Measurements from ENCODE around the gene CHCHD4. TPM values are rescaled to one million over a fixed set of nuclear protein-coding genes. Genes with fewer than 3 reads are reported as not detected.

CHCHD4 gene
- total RNA-seq, 4 donors from 2014 or later, result 15.1 to 20.2 (median 16.0) TPM

- Histone ChIP-seq H3K4me1 (no peaks in the 10 kb centered on the region), H3K27ac (no peak overlapping the region), H3K9me3 (no peaks in the 10 kb centered on the region), H3K36me3 (peaks cover 73 to 85% of the 10 kb centered on the region in 2 donors), H3K27me3 (no peaks in the 10 kb centered on the region), H3K4me3 (replicated peaks in 1 of 3) (no peak overlapping the region)
- TF ChIP-seq POLR2A (IDR thresholded peaks at IDR 0.05), result no peak
- TF ChIP-seq, protein P1, sequence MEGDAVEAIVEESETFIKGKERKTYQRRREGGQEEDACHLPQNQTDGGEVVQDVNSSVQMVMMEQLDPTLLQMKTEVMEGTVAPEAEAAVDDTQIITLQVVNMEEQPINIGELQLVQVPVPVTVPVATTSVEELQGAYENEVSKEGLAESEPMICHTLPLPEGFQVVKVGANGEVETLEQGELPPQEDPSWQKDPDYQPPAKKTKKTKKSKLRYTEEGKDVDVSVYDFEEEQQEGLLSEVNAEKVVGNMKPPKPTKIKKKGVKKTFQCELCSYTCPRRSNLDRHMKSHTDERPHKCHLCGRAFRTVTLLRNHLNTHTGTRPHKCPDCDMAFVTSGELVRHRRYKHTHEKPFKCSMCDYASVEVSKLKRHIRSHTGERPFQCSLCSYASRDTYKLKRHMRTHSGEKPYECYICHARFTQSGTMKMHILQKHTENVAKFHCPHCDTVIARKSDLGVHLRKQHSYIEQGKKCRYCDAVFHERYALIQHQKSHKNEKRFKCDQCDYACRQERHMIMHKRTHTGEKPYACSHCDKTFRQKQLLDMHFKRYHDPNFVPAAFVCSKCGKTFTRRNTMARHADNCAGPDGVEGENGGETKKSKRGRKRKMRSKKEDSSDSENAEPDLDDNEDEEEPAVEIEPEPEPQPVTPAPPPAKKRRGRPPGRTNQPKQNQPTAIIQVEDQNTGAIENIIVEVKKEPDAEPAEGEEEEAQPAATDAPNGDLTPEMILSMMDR (IDR thresholded peaks at IDR 0.05), result no peak
- WGBS, 2 donors, result 95 to 97% methylated on average over 10 of the region's 10 CpGs
- intact Hi-C loops (cut with DNase I), result no loop called here
- DNase-seq, result no peak
Observed at GRCh38 chr3:14133188-14133800, 8.6 kb upstream of the CHCHD4 start.

GRCh38 chr3:14132689-14133088, 8.0 kb upstream of the CHCHD4 start:
- WGBS, 2 donors, result 95 to 96% methylated on average over 6 of the region's 6 CpGs
- Histone ChIP-seq H3K4me1 (no peaks in the 10 kb centered on the region), H3K4me3 (replicated peaks in 1 of 3) (no peak overlapping the region), H3K27ac (no peak overlapping the region), H3K9me3 (no peaks in the 10 kb centered on the region), H3K36me3 (peaks cover 73 to 85% of the 10 kb centered on the region in 2 donors), H3K27me3 (no peaks in the 10 kb centered on the region)
- no peak for TF ChIP-seq POLR2A (IDR thresholded peaks at IDR 0.05)
- TF ChIP-seq, protein P1 (IDR thresholded peaks at IDR 0.05), result no peak
- DNase-seq, result no peak
- intact Hi-C loops (cut with DNase I), result no loop called here

GRCh38 chr3:14132120-14132519, 7.5 kb upstream of the CHCHD4 start:
- intact Hi-C loops (cut with DNase I), result no loop called here
- TF ChIP-seq, protein P1 (IDR thresholded peaks at IDR 0.05), result no peak
- no peak for TF ChIP-seq POLR2A (IDR thresholded peaks at IDR 0.05)
- Histone ChIP-seq H3K36me3 (peaks cover 73 to 80% of the 10 kb centered on the region in 2 donors), H3K4me3 (replicated peaks in 1 of 3) (no peak overlapping the region), H3K27me3 (no peaks in the 10 kb centered on the region), H3K4me1 (peaks cover 0 to 3% of the 10 kb centered on the region in 2 donors), H3K27ac (no peak overlapping the region), H3K9me3 (no peaks in the 10 kb centered on the region)
- DNase-seq, result no peak
- WGBS, 2 donors, result 93 to 94% methylated on average over 6 to 8 of the region's 8 CpGs

- TF ChIP-seq POLR2A (IDR thresholded peaks at IDR 0.05), result no peak
- TF ChIP-seq, protein P1 (IDR thresholded peaks at IDR 0.05), result no peak
- Histone ChIP-seq H3K27me3 (no peaks in the 10 kb centered on the region), H3K9me3 (no peaks in the 10 kb centered on the region), H3K4me3 (replicated peaks in 1 of 3) (no peak overlapping the region), H3K36me3 (peaks cover 69 to 74% of the 10 kb centered on the region in 2 donors), H3K27ac (no peak overlapping the region), H3K4me1 (peaks cover 9 to 13% of the 10 kb centered on the region in 2 donors)
- intact Hi-C loops (cut with DNase I), result no loop called here
- DNase-seq, result no peak
- WGBS, 2 donors, result 77 to 89% methylated on average over 3 to 5 of the region's 5 CpGs
Observed at GRCh38 chr3:14131134-14131533, 6.5 kb upstream of the CHCHD4 start.

GRCh38 chr3:14130707-14131106, 6.0 kb upstream of the CHCHD4 start:
- peaks cover 64 to 69% of the 10 kb centered on the region in 2 donors for H3K36me3 ChIP-seq
- no peak overlapping the region for H3K27ac ChIP-seq
- 92% methylated on average over 6 to 12 of the region's 12 CpGs for WGBS, 2 donors

More at GRCh38 chr3:14130707-14131106, 6.0 kb upstream of the CHCHD4 start:
- no peak overlapping the region for H3K4me3 ChIP-seq (replicated peaks in 1 of 3)
- no peaks in the 10 kb centered on the region for H3K27me3 ChIP-seq
- no peak for DNase-seq
- intact Hi-C loops (cut with DNase I), result no loop called here
- TF ChIP-seq POLR2A (IDR thresholded peaks at IDR 0.05), result no peak
- TF ChIP-seq, protein P1 (IDR thresholded peaks at IDR 0.05), result no peak
- no peaks in the 10 kb centered on the region for H3K9me3 ChIP-seq
- peaks cover 14 to 18% of the 10 kb centered on the region in 2 donors for H3K4me1 ChIP-seq
